Activated CD8-positive, alpha-beta memory T cell treated with anti-CD3 and anti-CD28 coated beads, Interleukin-2, amount 50 U/mL, for 1 hour (primary cell): ENCODE results near the gene EXOSC9.
"Not testable (repeated sequence)": the region's sequence is repeated elsewhere in the genome, so short reads cannot be mapped to it uniquely, and the experiment has no call there.

Source experiments
- DNase-seq: peaks from one replicate; pipeline ENCODE4 v3.0.0-alpha.2; 2020; ENCODE audit errors: extremely low read depth

The EXOSC9 gene, protein sequence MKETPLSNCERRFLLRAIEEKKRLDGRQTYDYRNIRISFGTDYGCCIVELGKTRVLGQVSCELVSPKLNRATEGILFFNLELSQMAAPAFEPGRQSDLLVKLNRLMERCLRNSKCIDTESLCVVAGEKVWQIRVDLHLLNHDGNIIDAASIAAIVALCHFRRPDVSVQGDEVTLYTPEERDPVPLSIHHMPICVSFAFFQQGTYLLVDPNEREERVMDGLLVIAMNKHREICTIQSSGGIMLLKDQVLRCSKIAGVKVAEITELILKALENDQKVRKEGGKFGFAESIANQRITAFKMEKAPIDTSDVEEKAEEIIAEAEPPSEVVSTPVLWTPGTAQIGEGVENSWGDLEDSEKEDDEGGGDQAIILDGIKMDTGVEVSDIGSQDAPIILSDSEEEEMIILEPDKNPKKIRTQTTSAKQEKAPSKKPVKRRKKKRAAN

DNA sequence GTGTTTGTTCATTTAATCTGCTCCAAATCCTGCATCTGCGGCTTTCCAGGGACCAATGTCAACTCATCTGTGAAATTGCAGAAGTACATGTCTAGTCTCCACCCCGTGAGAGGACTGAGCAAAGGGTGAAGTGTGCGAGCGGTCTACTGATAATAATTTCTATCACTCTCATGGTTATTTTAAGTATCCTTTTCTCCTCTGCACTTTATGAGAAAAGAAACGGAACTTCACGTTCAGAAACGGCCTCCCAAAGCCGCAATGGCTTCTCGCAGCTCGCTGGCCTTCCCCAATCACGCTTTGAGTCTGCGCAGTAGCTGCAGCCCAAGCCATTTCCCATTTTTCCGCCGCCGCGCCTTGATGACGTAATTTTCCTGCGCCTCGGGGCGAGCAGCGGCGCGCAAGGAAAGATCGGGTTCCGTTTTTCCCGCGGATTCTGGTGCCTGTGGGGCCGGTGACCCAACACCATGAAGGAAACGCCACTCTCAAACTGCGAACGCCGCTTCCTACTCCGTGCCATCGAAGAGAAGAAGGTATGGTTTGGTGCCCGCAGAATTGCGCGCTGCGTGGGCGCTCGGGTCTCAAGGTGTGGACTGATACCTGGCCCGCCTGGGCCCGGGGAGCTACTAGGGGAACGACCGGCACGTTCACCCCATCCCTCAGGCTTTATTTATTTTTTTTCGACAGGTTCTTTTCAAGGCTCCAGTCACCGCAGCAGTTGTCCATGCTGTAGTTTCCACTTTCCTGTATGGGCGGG, at the start of gene EXOSC9:
TSS of gene EXOSC9 (plus strand) at position 363 of the 754 bp plus-strand sequence. CDS start at position 465, 102 bp downstream.
- DNase-seq, result peak; percentile 92

DNA sequence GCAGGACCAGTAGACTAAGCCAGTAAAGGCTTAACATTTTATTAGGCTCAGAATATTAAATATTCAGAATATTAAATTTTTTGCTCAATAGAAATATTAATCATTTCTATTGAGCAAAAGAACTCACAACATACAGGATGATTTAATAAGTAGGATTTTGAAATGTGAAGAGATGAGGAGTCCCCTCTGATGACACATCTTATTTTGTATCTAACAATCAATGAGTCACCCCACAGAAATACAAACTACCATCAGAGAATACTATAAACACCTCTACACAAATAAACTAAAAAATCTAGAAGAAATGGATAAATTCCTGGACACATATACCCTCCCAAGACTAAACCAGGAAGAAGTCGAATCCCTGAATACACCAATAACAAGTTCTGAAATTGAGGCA, 49.0 kb upstream of the EXOSC9 start:
- not testable (repeated sequence) for DNase-seq

DNA sequence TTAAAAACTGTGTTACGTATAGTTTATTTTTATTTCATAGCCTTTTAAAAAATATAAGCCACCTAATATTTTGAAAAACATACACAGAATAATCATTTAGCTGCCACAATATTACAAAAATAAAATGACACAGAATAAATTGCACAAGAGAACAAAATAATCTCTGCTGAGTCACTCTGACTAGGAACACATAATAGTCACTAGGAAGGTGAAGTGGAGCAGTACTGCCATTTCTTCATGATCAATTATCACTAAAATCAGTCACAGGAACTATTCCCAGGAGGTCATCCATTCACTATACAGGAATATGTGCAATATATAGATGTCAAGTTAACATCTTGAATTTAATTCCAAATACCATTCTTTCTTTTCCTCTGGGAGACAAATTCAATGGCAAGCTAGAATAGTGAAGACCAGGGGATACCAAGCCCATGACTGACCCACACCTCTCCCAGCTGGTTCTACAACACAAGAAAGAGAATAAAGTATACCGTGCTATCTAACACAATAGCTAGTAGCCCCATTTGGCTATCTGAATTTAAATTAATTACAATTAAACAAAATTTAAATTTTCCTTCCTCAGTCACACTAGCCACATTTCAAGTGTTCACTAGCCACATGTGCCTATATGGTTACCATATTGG, 42.1 kb upstream of the EXOSC9 start:
- no peak for DNase-seq

DNA sequence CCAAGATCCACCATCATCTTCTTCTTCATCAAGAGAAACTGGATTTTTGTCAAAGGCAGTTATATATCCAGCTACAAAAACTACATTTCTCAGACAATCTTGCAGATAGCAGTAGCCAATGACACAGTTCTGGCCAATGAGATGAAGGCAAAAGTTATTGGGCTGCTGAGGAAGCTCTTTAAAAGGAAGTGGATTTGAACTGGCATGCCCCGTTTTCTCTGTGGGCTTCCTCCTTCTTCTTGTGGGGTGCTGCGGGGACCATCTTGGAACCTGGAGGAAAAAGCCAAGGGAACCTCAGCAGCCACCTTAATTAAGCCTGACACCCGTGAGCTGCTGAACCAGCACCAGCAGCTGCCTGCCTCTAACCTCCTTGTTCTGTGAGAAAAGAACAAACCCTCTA, 40.9 kb upstream of the EXOSC9 start:
- DNase-seq, result no peak

DNA sequence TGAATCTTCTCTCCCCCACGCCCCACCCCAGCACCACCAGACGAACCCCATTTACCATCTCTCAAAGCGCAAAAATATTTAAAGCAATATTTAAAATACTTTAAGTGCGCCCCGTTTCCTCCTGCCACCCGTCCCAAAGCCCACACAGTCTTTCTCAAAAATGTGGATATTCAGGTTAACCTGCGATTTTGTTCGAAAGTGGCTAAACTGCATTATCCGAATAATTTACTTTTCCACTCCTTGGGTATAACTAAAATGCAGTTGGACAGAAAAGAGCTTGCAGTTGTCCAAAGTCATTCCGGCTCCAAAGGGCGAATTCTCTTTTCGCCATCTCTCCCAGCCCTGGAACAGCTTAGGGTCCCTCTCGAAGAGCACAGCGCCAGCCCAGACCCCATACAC, 36.8 kb upstream of the EXOSC9 start:
- no peak for DNase-seq

DNA sequence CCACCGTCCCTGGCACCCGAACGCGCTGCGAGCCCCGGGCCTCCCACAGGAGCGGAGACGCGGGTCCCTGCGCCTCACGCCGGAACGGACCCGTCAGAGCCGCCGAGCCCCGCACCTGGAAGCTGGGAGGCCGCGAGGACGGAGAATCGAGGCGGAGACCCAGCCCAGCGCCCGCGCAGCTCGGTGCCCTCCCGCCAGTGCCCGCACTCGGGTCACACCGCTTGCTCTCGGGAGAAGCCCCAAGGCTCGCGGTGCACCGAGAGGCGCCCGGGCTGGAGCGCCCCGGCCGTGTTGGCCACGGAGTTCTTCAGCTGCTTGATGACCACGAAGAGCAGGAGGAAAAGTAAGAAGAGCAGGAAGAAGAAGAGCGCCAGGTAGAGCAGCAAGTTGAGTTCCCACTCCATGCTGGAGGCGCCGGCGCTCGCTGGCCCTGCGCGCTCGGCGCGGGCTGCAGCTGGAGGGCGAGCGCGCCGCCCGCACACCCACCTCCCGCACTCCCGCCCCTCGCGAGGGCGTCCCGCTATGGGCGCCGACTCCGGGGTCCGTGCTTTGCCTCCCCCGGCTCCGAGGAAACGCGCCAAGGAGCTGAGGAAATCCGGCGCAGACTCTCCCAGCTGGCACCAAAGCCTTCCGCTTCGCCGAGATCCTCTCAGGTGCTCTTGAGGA, 36.3 kb upstream of the EXOSC9 start, which contains the start of gene SMIM43:
TSS of gene SMIM43 (minus strand) at position 463 of the 666 bp plus-strand sequence. CDS start at position 404, 59 bp downstream.
- no peak for DNase-seq

DNA sequence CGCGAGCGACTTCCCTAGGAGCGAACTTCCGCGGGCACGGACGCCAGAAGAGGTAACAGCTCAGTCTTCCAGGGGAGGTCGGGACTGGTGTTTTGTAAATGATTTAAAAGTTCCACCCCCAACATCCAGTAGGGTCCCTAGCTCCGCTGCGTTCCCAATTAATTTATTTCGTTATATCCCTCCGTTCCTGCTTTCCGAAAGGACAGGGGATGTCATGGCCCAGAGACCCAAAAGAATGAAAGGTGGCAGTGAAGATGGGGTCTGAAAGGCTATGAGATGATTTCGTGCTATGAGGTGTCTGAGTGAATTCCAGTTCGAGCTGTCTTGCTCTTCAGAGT, 35.8 kb upstream of the EXOSC9 start:
- no peak for DNase-seq

DNA sequence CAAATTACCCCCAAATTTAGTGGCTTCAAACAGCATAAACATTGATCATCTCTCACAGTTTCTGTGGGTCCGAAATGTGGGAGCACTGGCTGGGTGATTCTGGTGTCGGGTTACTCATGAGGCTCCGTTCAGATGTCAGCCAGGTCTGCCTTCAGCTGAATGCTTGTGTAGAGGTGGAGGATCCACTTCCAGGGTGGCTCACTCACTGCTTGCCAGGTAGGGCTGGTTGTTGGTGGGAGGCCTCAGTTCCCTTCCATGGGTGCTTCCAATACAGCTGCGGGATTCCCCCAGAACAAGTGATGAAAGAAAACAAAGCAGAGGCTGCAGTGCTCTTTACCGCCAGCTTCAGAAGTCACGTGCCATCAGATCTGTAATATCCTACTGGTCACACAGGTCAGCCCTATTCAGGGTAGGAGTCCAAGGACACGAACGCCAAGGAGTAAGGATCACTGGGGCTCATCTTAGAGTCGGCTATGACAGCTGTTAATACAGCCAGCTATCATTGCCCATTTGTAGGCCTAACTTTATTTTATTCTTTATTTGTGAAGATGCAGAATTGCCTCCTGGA, 35.1 kb upstream of the EXOSC9 start:
- no peak for DNase-seq

DNA sequence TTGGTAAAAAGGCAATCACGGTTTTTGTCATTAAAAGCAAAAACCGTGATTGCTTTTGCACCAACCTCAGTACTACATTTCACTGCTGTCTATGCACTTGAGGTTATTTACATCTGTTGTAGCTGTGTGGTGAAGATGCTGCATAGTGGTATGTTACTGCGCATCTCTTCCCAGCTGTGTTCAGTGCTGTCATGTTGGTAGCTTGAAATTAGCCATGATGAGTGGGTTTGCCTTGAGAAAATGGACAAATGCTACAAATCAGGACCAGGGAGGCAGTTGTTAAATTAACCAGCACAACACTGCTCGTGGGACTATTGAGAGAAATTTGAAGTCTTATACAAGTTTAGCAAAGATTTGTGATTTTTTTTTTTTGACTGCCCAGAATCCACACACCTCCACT, 34.0 kb upstream of the EXOSC9 start:
- DNase-seq, result no peak

DNA sequence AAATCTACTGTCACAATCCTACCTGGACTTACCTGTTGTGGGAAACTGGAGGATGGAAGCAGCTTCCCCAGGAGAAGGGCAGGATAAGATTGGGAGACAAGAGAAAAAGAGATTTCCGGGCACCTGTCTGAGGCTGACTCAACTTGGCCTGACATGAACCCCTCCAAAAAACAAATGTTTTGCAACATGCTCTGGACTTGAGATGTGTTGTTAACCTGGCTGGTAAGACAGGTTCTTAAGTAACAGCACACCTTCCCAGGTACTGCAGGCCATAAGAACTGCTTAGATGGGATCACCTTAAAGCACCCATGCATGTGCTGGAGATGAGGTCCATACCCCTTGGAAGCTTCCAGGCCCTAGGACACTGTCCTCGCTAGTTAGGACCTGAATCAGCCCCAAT, 31.8 kb upstream of the EXOSC9 start:
- no peak for DNase-seq

DNA sequence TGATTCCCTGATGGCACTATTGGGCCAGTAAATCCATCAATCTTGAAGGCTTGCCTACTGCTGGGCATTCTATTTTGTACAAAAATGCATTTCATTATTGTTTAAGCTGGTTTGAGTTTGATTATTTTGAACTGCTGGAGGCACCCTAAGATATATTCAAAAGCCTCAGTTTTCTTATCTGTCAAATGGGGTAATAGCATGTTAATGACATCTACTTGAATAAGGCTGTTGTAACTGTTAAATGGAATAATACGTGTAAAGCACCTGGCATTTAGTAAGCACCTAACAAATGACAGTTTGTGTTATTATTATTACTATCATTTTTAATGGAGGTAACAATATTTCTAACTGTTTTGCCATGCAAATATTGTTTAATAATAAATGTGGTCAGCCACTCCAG, 29.3 kb upstream of the EXOSC9 start:
- DNase-seq, result no peak

DNA sequence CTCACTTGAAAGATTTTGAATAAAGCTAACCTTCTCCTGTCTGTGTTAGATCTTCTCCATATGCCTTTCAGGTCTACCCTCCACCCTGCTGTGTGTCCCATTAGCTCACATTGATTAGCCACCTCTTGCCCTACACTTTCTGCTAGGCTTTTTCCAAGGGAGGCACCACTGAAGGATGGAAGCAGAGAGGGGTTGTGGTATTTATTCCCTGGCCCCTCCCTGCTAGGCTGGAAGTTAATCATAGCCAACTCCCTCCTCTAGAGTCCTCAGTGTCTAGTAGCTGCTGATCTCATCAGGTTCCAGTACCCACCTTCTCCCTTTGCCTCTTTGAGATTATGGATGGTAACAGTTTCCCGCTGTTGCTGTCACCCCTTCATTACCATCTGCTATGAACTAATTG, 27.2 kb upstream of the EXOSC9 start:
- DNase-seq, result no peak

DNA sequence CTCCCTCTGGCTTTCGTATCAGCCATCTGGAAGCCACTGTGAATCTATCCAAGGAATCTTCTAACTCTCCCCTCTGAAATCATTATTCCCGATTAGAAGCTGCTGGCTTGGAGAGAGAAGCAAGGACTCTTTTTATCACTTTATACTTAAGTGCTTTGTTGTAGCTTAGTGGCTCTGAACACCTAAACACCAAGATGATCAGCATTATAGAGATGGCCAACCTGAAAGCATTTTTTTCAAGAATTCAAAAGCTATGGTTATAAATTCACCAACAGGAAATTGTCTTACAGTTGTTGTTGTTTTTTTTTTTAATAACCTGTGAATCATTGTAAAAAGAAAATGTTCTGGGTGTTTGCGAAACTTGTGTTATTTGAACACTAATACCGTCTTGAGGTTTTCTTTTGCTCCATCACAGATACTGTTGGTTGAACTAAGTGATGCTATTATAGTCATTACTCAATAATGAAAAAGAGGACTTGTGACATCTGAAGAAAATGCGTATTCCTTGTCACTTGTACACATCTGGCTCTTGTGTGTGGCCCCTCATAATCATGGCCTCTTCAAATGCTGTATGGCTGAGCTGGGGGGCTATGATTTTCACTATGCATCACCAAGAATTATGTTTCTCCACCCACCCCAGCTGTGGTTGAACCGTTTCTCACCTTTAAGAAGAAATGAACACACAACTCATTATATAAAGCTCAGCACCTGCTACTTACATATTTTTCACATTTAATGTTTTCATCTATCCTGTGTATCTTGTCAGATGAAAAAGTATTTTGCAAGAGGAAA, 24.3 kb upstream of the EXOSC9 start:
- DNase-seq, result no peak

DNA sequence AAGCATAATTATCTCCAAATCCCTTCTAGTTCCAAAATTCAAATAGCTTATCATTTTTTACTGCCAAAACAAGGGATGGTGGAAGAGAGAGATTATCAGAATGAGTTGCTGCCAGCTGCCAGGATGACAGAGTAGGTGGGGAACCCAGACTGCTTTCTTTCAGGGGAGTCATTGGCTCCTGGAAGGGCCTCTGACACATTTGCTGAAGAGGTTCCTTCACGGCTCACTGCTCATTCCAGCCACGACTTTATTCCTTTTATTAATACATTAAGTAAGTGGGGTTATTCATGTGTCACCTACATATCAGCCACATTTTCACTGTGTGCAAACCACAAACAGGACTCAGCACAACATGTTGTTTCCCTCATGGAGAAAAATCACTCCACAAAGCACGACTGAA, 23.5 kb upstream of the EXOSC9 start:
- no peak for DNase-seq

DNA sequence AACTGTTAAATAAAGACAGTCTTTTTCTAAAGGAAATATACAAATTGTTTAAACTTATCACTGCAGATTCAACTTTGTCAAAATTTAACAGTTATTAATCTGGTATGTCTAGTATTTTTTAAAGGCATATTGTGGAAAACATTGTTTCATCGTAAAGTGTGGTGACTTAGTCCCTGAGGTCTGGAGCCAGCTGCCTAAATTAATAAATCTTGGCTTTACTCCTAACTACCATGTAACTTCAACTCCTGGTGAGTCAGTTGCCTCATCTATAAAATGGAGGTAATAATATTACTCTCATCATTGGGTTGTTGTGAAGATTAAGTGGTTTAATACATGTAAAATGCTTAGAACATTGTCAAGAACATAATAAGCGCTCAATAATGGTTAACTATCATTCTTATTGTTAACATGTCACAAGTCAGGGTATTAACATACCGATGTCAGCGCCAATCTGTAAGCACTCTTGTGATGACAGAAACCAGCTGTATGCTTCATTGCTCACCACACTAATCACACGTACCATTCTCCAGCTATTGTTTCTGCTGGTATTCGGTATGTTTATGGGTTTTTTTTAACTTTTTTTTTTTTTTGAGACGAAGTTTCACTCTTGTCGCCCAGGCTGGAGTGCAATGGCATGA, 22.0 kb upstream of the EXOSC9 start:
- DNase-seq, result no peak

DNA sequence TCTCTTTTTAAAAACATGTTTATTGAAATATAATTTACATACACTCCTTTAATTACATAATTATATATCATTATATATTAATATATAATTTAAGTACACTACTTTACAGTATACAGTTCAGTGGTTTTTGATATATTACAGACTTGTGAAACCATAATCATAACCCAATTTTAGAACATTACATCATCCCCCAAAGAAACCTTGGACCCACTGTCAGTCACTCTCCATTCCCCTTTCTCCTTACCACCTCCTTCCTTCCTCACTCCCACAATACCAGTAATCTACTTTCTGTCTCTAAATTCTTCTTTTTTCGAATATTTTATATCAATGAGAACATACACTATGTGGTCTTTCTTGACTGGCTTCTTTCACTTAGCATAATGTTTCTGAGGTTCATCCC, 17.9 kb upstream of the EXOSC9 start:
- DNase-seq, result no peak

DNA sequence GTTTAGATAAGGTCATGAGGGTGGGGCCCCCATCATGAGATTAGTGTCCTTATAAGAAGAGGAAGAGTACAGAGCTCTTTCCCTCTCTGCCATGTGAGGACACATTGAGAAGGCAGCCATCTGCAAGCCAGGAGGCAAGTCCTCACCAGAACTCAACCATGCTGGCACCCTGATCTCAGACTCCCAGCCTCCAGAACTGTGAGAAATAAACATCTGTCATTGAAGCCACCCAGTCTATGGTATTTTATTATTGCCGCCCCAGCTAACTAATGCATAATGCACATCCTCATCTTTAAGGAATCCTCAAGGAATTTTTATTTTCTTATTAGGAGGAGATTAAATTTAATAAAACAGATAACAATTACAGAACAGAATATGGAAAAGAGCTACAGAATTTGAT, 16.7 kb upstream of the EXOSC9 start:
- DNase-seq, result no peak

DNA sequence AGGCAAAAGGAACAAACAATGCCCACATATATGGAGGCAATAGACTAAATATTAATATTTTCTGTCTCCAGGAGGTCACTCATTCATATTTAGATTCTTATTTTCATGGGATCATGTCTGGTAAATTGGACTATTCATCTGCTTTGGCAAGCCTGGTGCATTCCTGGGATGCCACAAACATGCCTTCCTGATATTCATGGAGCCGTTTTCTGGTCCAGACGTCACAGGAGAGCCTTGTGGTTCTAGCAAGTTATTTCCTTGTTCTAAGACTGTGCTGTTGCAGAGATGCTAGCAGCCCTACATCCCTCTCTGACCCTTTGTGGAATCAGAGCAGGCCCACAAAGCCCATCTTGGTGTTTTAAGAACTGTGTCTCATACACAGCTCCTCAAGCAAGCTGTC, 16.1 kb upstream of the EXOSC9 start:
- no peak for DNase-seq

DNA sequence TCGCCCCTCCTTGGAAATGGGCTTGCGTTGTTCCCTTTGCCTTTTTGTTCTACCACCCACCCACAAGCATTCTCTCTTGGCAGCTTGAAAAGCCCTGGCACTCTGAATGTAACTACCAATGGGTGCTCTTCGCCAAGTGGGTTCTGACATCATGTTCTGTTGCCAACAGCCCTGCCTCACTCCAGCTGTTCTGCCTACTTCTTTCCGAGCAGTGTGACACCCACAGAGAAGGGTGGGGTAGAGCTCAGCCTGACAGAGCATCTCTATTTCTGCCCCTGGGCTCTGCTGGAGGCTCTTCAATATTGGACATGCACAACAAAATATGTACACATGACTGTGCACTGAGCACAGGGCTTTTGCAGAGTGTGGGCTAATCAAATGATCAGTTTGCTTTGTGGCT, 15.6 kb upstream of the EXOSC9 start:
- no peak for DNase-seq

DNA sequence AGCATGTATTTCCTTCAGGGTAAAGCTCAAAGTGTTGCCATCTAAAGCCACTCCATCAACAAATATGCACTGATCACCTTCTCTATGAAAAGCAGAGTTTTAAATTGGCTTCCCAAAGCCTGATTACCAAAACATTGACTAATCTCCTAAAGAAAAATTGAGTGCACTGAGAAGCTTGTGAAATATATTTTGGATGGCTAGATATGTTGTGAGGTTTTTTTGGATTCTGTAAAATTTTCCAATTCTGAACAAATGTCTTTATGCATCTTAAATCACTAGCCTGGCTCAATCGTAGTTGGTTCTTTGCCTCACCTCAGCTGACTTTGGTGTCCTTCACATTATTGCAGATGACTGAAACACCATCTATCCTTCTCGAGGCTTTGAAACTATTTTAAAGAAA, 14.9 kb upstream of the EXOSC9 start:
- no peak for DNase-seq

DNA sequence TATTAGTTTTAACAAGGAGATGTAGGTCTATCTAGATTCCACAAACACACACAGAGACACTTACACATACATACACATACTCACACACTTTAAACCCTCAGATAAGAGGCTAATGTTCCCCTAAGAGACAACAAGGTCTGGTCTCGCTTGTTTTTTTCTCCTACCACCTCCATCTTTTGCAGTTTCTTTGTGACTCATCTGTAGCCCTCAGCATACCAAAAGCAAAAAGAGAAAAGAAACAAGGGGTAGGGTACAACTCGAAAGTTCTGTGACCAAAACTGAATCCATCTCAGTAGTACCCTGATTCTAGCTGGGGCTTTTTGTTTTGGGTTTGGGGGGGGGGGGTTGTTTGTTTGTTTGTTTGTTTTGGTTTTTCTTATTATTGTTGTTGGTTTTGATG, 12.2 kb upstream of the EXOSC9 start:
- no peak for DNase-seq
